T-helper 17 cell (primary cell): Measurements from ENCODE around the gene PGRMC2. TPM values are rescaled to one million over a fixed set of nuclear protein-coding genes. Genes with fewer than 3 reads are reported as not detected.

ENCODE experiments used
- ATAC-seq: fragments of 150-1000 bp; cut with Tn5 transposase; 2 replicates; pipeline ENCODE4 v1.10.0; 2021; ENCODE audit warnings: mild to moderate bottlenecking, moderate library complexity
- DNase-seq, 3 donors: peaks; one replicate each; pipeline versions ENCODE4 v3.0.0 to v3.0.0-alpha.2; 2020 to 2021
- H3K9me3 ChIP-seq: one replicate; pipeline ENCODE4 v1.7.0; 2013; ENCODE audit warnings: low read length, mild to moderate bottlenecking; ENCODE audit not compliant: control insufficient read depth, poor library complexity, severe bottlenecking
- H3K27ac Mint-ChIP-seq: one replicate; pipeline ENCODE4 v1.8.0; 2022; ENCODE audit warnings: mild to moderate bottlenecking, moderate library complexity, mixed read lengths
- H3K27me3 Mint-ChIP-seq: one replicate; pipeline ENCODE4 v1.8.0; 2022; ENCODE audit warnings: mixed read lengths
- H3K36me3 Mint-ChIP-seq: one replicate; pipeline ENCODE4 v1.8.0; 2022; ENCODE audit warnings: low read depth, mixed read lengths
- H3K4me1 Mint-ChIP-seq: one replicate; pipeline ENCODE4 v1.8.0; 2022; ENCODE audit warnings: mild to moderate bottlenecking, mixed read lengths
- H3K4me3 Mint-ChIP-seq: one replicate; pipeline ENCODE4 v1.8.0; 2022; ENCODE audit warnings: mild to moderate bottlenecking, moderate library complexity, mixed read lengths
- total RNA-seq, 4 donors: library from RNA in 2 of 4; stranded (reverse) in 2 of 4; gene quantifications; one replicate each; pipeline ENCODE4 v1.2.3 and lab custom pipeline; 2022 to 2026

The PGRMC2 gene
- total RNA-seq, 2 donors from 2014 or later: 32.4 to 39.3 TPM

DNA sequence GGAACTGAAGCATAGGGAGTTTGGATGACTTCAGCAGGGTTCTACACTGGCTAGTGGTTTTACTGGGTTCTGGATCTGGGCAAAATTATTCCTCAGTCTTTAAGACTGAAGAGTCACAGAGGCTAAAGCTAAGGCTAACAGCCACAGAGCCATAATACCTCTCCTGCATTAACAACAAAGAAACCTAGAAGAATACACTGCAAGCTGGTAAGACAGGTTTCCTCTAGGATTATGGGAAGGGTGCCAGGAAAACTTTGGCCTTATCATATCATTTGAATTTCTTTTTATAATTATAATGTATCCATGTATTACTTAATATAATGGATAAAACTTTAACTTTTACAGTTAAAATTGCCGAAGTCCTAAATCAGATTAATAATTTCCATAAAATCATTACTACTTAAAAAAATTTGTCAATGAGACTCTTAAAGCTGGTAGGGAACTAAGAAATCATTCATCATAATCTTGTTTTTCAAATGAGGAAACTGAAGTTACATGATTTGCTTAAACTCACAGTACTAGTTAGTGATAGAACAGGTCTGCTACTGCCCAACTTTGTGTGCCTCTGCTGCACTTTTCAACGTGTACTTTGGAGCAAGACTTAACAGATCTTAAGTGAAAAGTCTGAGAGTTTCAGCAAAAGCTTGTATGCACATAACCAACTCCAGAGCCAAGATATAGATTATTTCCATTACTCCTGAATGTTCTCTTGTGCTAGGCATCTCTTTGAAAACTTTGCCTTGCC lies 24.2 kb upstream of the PGRMC2 start:
- H3K27me3 Mint-ChIP-seq: no peaks in the 10 kb centered on the region
- H3K9me3 ChIP-seq: no peaks in the 10 kb centered on the region
- H3K27ac Mint-ChIP-seq: no peak overlapping the region
- H3K4me3 Mint-ChIP-seq: no peak overlapping the region
- no peak for DNase-seq
- no peak for ATAC-seq
- H3K36me3 Mint-ChIP-seq: peaks cover 10% of the 10 kb centered on the region
- peaks cover 5% of the 10 kb centered on the region for H3K4me1 Mint-ChIP-seq

DNA sequence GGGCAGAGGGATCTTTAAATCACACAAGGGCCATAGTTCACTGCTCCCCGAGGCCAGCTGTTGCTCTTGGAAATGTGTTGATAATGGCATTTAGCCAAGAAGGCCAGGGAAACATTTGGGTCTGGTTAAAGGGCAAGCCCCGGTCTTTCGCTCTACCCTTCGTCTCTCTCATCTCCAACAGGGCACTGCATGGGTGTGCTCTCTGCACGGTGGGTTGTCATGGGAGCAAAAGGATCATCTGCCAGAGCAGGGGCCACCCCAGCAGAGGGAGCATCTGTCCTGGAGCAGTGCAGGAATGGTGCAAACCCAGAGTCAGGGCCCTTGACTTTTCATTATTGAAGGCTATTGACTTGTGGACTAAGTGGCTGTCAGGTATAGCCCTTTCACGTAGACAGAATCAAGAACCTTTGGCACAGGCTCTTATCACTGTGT lies 22.7 kb upstream of the PGRMC2 start:
- H3K9me3 ChIP-seq: no peaks in the 10 kb centered on the region
- H3K4me1 Mint-ChIP-seq: peaks cover 5% of the 10 kb centered on the region
- DNase-seq (no peak), ATAC-seq (no peak)
- no peak overlapping the region for H3K4me3 Mint-ChIP-seq
- H3K27ac Mint-ChIP-seq: no peak overlapping the region
- peaks cover 6% of the 10 kb centered on the region for H3K36me3 Mint-ChIP-seq
- no peaks in the 10 kb centered on the region for H3K27me3 Mint-ChIP-seq

DNA sequence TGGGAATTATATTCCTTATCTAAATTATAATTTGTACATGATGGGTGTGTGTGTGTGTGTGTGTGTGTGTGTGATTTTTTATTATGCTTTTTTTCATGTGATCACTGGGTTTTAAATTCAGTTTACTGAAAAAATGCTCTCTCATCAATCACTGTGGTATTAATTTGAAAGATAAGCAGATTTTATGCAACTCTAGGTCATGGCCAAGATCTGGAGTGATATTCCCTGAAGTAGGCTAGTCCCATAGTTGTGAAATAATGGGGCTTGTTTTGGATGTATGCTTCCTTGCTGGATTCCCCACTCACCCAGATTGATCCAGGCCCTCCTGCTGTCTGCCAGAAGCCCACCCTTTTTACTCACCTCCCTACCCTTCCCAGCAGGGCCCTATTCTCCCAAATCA lies 22.0 kb upstream of the PGRMC2 start:
- ATAC-seq (no peak), DNase-seq (no peak)
- peaks cover 4% of the 10 kb centered on the region for H3K36me3 Mint-ChIP-seq
- H3K9me3 ChIP-seq: no peaks in the 10 kb centered on the region
- H3K27ac Mint-ChIP-seq: no peak overlapping the region
- no peak overlapping the region for H3K4me3 Mint-ChIP-seq
- no peaks in the 10 kb centered on the region for H3K27me3 Mint-ChIP-seq
- H3K4me1 Mint-ChIP-seq: peaks cover 5% of the 10 kb centered on the region

DNA sequence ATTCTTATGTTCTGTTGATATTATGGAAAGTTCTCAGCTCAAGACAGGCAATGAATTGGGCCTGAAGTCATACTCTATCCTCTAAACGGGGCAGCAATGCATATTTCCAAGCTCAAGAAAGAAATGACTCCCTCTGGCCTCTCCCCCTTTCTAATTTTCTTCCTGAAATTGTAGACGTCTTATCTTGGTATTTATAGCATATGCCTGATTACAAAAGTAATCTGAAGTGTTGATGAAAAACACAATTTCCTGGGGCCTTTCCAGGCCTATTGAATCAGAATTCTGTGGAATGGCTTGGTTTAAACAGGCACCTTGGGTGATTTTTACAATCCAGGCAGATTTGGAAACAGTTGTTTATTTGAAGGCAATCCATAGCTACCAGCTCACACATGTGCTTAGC lies 21.4 kb upstream of the PGRMC2 start:
- peaks cover 5% of the 10 kb centered on the region for H3K4me1 Mint-ChIP-seq
- no peak overlapping the region for H3K4me3 Mint-ChIP-seq
- H3K27me3 Mint-ChIP-seq: no peaks in the 10 kb centered on the region
- ATAC-seq (no peak), DNase-seq (no peak)
- H3K36me3 Mint-ChIP-seq: peaks cover 3% of the 10 kb centered on the region
- no peak overlapping the region for H3K27ac Mint-ChIP-seq
- no peaks in the 10 kb centered on the region for H3K9me3 ChIP-seq

DNA sequence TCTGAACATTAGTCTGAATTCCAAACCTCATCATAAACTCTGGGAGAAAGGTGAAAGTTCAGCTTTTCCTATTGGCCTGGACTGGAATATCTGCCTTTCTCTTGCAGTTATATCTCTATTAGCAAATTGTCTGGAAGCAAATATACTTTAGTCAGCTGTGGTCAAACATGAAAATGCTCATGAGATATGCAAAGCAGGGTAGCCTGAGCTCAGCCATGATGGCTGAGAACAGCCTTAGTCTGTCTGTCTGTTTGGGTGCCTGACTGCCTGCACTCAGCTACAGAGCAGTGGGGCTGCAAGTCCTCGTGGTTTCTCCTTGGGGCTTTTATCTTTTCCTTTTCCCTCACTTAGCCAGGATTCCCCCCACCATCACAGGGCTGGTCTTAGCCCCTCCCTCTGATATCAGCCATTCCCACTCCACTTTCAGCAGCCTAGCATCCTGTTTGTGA lies 19.5 kb upstream of the PGRMC2 start:
- Mint-ChIP-seq H3K36me3 (peaks cover 3% of the 10 kb centered on the region), H3K4me3 (no peak overlapping the region), H3K27me3 (no peaks in the 10 kb centered on the region), H3K27ac (no peak overlapping the region), H3K4me1 (peaks cover 5% of the 10 kb centered on the region)
- H3K9me3 ChIP-seq: no peaks in the 10 kb centered on the region
- DNase-seq: no peak
- no peak for ATAC-seq

DNA sequence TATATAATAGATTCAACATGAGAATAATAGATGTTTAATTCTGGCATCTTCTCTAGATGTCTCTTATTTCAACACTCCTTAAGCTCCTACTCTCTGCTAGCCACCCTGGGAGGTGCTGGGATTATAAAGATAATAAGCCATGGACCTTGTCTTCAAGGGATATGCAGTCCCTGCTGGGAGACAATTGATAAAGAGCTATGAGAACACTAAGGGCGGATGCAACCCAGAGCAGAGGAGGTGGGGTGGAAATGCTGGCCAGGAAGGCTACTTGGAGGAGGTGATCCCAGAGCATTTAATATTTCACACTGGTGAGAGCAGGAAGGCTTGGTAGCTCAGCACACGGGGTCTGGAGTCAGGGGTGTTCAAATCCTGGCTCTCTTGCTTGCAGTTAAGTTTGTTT lies 18.3 kb upstream of the PGRMC2 start:
- Mint-ChIP-seq H3K27me3 (no peaks in the 10 kb centered on the region), H3K4me3 (no peak overlapping the region), H3K4me1 (peaks cover 5% of the 10 kb centered on the region), H3K36me3 (peaks cover 5% of the 10 kb centered on the region), H3K27ac (no peak overlapping the region)
- no peak for DNase-seq
- no peaks in the 10 kb centered on the region for H3K9me3 ChIP-seq
- no peak for ATAC-seq

DNA sequence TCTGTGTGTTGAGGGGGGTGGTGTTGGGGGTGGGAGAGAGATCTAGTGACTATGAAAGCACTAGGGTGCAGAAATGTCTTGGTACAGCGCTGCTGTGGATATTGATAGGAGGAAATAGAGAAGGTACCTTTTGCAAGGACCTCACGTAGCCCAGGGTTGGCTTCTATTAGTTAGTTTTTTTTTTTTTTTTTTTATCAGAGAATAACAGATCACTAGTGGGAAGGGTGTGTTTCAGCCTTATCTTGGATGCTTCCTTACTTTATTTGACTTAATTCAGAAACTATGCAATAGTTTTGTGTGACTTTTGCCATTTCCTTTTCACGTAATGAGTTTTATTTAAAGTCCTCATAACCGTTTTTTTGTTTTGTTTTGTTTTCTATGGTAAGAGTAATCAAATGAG lies 16.4 kb upstream of the PGRMC2 start:
- H3K27me3 Mint-ChIP-seq: no peaks in the 10 kb centered on the region
- H3K36me3 Mint-ChIP-seq: peaks cover 6% of the 10 kb centered on the region
- no peak for ATAC-seq
- peaks cover 5% of the 10 kb centered on the region for H3K4me1 Mint-ChIP-seq
- H3K4me3 Mint-ChIP-seq: no peak overlapping the region
- DNase-seq: no peak
- H3K27ac Mint-ChIP-seq: no peak overlapping the region
- H3K9me3 ChIP-seq: no peaks in the 10 kb centered on the region

DNA sequence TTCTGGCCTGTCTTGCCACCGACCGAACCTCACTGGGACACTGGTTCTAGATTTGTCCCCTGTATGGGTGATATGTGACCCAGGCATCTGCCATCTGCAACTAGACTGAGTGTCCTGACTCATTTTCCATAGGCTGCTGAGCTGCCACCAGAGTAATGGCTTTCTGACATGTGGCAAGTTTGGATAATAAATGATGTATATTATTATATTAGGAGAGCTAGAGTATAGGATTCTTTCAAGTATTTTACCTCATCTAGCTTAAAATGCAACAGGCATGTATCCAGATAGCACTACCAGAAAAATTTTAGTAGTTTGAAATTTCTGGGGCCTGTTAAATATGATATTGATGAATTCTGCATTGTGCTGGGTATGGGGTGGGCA lies 15.8 kb upstream of the PGRMC2 start:
- no peaks in the 10 kb centered on the region for H3K27me3 Mint-ChIP-seq
- no peak overlapping the region for H3K4me3 Mint-ChIP-seq
- ATAC-seq: no peak

DNA sequence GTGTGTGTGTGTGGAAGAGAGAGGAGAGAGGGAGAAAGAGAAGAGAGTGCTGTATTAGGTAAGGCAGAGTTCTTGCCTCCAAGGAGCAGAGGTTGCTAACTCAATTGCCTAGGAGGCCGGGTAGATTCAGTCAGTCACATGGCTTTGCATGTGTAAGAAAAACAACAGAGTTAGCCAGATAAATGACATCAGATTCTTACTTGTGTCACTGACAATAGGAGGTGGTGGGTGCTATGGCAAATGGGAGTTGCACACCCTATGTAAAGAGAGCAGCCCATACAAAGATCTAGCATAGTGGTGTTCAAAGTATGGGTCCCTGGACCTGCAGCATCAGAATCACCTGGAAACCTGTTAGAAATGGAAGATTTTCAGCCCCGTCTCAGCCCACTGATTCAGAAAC lies 14.4 kb upstream of the PGRMC2 start:
- Mint-ChIP-seq H3K27me3 (no peaks in the 10 kb centered on the region), H3K27ac (peak overlapping the region; percentile 43), H3K4me1 (no peaks in the 10 kb centered on the region), H3K36me3 (peaks cover 3% of the 10 kb centered on the region), H3K4me3 (no peak overlapping the region)
- ATAC-seq (no peak), DNase-seq (no peak)
- no peaks in the 10 kb centered on the region for H3K9me3 ChIP-seq

More for the DNA sequence above, 15.8 kb upstream of the PGRMC2 start:
- Mint-ChIP-seq H3K4me1 (peaks cover 5% of the 10 kb centered on the region), H3K27ac (no peak overlapping the region), H3K36me3 (peaks cover 6% of the 10 kb centered on the region)
- no peak for DNase-seq
- H3K9me3 ChIP-seq: no peaks in the 10 kb centered on the region

DNA sequence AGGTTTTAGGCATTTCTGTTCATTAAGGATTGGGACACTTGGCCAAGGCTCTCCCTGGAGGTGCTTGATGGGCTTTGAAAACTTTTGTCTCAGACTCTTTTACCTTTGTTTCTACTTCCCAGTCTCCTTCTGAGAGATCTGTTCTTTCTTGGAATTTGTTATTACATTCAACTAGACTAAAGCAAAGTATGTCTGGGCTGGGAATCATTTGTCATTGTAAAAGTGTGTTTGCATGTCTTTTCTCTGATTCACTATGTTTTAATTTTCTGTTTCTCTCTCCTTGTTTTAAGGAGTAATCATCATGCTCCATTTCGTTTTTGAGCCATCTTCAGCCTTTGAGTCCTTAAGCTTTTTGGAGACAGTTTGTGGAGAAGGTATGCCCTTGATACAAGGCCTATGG lies 12.2 kb upstream of the PGRMC2 start:
- Mint-ChIP-seq H3K4me3 (no peak overlapping the region), H3K36me3 (peaks cover 6% of the 10 kb centered on the region), H3K4me1 (no peaks in the 10 kb centered on the region), H3K27me3 (no peaks in the 10 kb centered on the region), H3K27ac (no peak overlapping the region)
- ATAC-seq (no peak), DNase-seq (no peak)
- no peaks in the 10 kb centered on the region for H3K9me3 ChIP-seq

DNA sequence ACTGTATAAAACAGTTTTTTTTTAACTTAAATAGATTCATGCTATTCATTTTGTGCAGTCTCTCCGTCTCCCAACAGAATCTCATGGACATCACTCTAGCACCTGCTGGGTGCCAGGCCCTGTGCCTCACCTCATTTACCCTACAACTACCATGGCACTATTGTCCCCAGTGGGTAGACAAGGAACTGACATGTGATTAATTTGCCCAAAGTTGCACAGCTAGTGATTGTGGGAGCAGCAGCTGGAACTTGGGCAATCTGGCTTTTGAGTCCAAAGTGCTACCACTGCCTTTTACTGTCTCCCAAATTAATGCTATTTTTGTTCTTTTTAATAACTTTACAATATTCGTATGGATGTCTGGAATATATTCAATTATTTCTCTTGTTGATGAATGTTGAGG lies 11.2 kb upstream of the PGRMC2 start:
- peak; percentile 56 for ATAC-seq
- H3K27me3 Mint-ChIP-seq: no peaks in the 10 kb centered on the region
- H3K36me3 Mint-ChIP-seq: peaks cover 6% of the 10 kb centered on the region
- no peak for DNase-seq
- H3K27ac Mint-ChIP-seq: no peak overlapping the region
- no peak overlapping the region for H3K4me3 Mint-ChIP-seq
- H3K9me3 ChIP-seq: no peaks in the 10 kb centered on the region
- H3K4me1 Mint-ChIP-seq: peaks cover 2% of the 10 kb centered on the region

DNA sequence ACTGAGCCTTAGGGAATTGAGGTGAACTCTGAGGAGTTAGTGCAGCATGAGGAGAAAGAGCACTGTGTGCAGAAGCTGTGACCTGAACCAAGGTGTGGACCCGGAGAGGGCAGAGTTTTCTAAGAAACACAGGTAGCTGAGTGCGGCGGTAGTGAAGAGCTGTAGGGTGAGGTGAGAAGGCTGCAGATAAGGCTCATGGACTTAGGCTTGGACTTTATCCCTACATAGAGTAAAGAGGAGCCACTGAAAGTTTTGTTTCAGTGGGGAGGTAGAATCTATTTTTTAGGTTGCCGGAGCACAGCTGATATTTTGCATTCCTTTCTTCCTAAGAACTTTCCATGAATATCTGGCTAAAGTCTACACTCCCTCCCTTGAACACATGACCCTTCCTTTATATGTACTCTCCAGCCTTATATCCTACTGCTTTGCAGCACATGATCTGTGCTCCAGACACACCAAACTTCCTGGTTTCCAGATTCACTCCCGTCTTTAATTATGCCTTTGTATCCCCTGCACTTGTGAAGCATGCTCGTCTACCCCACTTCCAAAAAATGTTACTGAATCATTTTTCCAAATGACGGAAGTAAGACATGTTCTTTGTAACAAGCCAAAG lies 10.6 kb upstream of the PGRMC2 start:
- Mint-ChIP-seq H3K4me1 (peaks cover 2% of the 10 kb centered on the region), H3K27ac (no peak overlapping the region)

DNA sequence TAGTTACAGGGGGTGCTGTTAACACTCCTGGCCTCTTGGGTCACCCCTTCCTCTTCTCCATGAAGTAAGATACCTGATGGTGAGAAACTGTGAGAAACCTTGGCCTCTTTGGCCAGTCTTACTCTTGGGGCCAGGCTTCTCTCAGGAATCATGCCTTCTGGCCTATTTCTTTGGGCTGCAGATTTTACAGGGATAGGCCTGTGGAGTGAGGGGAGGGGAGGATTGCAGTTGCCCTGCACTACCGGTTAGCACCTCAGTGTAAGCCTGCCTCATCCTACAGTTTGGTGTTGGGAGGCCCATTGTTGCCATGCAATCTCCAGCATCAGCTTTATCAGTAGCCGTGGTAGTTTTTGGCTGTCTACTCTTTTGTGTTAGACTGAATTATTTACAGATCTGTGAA lies 7.6 kb upstream of the PGRMC2 start:
- peaks cover 9% of the 10 kb centered on the region for H3K4me1 Mint-ChIP-seq

More for the DNA sequence above, 10.6 kb upstream of the PGRMC2 start:
- ATAC-seq (no peak), DNase-seq (no peak)
- Mint-ChIP-seq H3K4me3 (no peak overlapping the region), H3K36me3 (peaks cover 6% of the 10 kb centered on the region), H3K27me3 (no peaks in the 10 kb centered on the region)
- H3K9me3 ChIP-seq: no peaks in the 10 kb centered on the region

DNA sequence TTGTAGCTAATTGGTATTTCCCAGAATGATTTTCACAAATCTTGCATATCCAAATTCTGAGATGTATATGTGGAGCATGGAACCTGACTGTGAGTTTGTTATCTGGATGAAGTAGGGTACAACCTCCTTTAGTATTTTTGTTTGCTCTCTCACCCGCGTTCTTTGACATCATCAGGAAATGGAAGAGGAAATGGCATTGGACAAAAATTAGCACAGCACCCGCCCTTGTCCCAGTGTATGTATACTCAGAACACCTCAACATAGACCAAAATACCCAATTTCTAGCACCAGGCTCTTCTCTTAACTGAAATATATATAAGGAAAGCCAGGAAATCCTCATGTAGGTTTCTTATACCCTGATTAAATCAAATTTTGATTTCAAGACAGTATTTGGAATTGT lies 6.9 kb upstream of the PGRMC2 start:
- peaks cover 6% of the 10 kb centered on the region for H3K36me3 Mint-ChIP-seq
- H3K4me1 Mint-ChIP-seq: peaks cover 9% of the 10 kb centered on the region
- no peak overlapping the region for H3K4me3 Mint-ChIP-seq
- no peak overlapping the region for H3K27ac Mint-ChIP-seq
- no peaks in the 10 kb centered on the region for H3K9me3 ChIP-seq
- H3K27me3 Mint-ChIP-seq: no peaks in the 10 kb centered on the region
- DNase-seq (no peak), ATAC-seq (no peak)

More for the DNA sequence above, 7.6 kb upstream of the PGRMC2 start:
- H3K9me3 ChIP-seq: no peaks in the 10 kb centered on the region
- Mint-ChIP-seq H3K27me3 (no peaks in the 10 kb centered on the region), H3K27ac (no peak overlapping the region), H3K4me3 (no peak overlapping the region), H3K36me3 (peaks cover 6% of the 10 kb centered on the region)
- no peak for ATAC-seq
- DNase-seq: no peak
